Suprapubic skin (tissue), 4 donors: ENCODE results near the gene RPS10. TPM values are rescaled to one million over a fixed set of nuclear protein-coding genes. Genes with fewer than 3 reads are reported as not detected.

Source experiments
- DNase-seq, 2 donors: peaks; one replicate each; pipeline ENCODE4 v3.0.0-alpha.2; 2019; ENCODE audit warnings: low spot score in 2 of 2
- H3K27ac ChIP-seq: fragments of 200-600 bp; sonication (generic); one replicate; pipeline ENCODE4 v1.5.1; 2019
- H3K27me3 ChIP-seq: fragments of 200-600 bp; sonication (generic); one replicate; pipeline ENCODE4 v1.5.1; 2019
- H3K36me3 ChIP-seq: fragments of 200-600 bp; sonication (generic); one replicate; pipeline ENCODE4 v1.5.1; 2019
- H3K4me1 ChIP-seq: fragments of 200-600 bp; sonication (generic); one replicate; pipeline ENCODE4 v1.5.1; 2019
- H3K4me3 ChIP-seq: fragments of 200-600 bp; sonication (generic); one replicate; pipeline ENCODE4 v1.5.1; 2019; ENCODE audit warnings: mild to moderate bottlenecking
- H3K9me3 ChIP-seq: fragments of 200-600 bp; sonication (generic); one replicate; pipeline ENCODE4 v1.5.1; 2019
- CTCF ChIP-seq, 2 donors: fragments of 200-600 bp in 1 of 2; fragments of 450-650 bp in 1 of 2; sonication (generic) in 1 of 2; IDR thresholded peaks; one replicate each; pipeline ENCODE4 v1.5.1; 2016 to 2019; ENCODE audit warnings: antibody characterized with exemption in 2 of 2, mild to moderate bottlenecking in 1 of 2, moderate library complexity in 1 of 2
- EP300 ChIP-seq: sonication (generic); formaldehyde crosslinking; IDR thresholded peaks from one replicate; pipeline ENCODE4 v1.6.1; 2017; ENCODE audit warnings: antibody characterized with exemption
- POLR2A ChIP-seq, 2 donors: fragments of 450-650 bp; IDR thresholded peaks; one replicate each; pipeline ENCODE4 v1.6.1; 2017; ENCODE audit warnings: antibody characterized with exemption in 2 of 2, mild to moderate bottlenecking in 2 of 2, moderate library complexity in 2 of 2
- POLR2AphosphoS5 ChIP-seq, 3 donors: sonication (generic); formaldehyde crosslinking; IDR thresholded peaks; one replicate each; pipeline ENCODE4 v1.6.1; 2017; ENCODE audit warnings: antibody characterized with exemption in 3 of 3
- WGBS: methylation state at CpG from one replicate; pipeline ENCODE4 v1.1.5; 2018; 5-methylcytosine and 5-hydroxymethylcytosine counted together
- total RNA-seq, 4 donors: library from RNA; depleted of rRNA; stranded (reverse); fragments of >200 nt; gene quantifications; one replicate each; pipeline ENCODE4 v1.1.0, GENCODE V29; 2016

The RPS10 gene
- total RNA-seq, 4 donors from 2014 or later = 1,674 to 3,777 (median 3,332) TPM

DNA sequence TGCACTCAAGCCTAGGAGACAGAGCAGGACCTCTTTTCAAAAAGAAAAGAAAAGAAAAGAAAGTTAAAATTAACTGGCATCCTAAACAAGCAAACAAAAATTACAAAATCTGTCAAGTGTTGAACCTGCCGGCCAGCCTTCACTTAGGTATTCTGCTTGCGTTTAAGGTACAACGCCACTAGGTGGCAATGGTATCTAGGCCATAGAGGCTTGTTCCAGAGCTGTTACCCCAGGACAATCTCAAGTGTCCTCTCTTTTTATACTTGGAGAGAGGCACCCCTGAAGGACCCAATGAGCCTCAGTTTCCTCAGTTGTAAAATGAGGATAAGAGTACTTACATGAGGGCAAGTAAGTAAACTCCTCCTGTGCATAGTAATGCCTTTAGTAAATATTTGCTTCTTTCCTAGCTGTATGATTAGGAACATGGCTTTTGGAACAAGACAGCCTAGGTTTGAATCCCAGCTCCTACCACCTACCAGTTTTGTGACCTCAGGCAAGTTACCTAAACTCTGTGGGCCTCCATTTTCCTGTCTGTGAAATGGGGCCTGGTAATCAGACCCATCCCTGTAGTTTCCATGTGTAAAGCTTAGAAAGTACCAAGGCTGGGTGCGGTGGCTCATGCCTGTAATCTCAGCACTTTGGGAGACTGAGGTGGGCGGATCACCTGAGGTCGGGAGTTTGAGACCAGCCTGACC is 34.2 kb upstream of the RPS10 start:
- H3K9me3 ChIP-seq = no peaks in the 10 kb centered on the region
- no peaks in the 10 kb centered on the region for H3K4me1 ChIP-seq
- H3K4me3 ChIP-seq = no peak overlapping the region
- peaks cover 21% of the 10 kb centered on the region for H3K27me3 ChIP-seq
- DNase-seq = no peak
- H3K27ac ChIP-seq = no peak overlapping the region
- H3K36me3 ChIP-seq = no peaks in the 10 kb centered on the region
- WGBS = 59% methylated on average over 6 of the region's 6 CpGs
- TF ChIP-seq CTCF (IDR thresholded peaks at IDR 0.05) (peak; percentile 14 to 44), POLR2AphosphoS5 (IDR thresholded peaks at IDR 0.05) (no peak)

GRCh38 chr6:34457742-34458735 is 32.2 kb upstream of the RPS10 start:
- H3K4me1 ChIP-seq = no peaks in the 10 kb centered on the region
- no peaks in the 10 kb centered on the region for H3K36me3 ChIP-seq
- H3K4me3 ChIP-seq = no peak overlapping the region
- no peak overlapping the region for H3K27ac ChIP-seq
- TF ChIP-seq EP300 = no peak
- no peak for TF ChIP-seq CTCF (IDR thresholded peaks at IDR 0.05)
- no peak for TF ChIP-seq POLR2A (IDR thresholded peaks at IDR 0.05)
- TF ChIP-seq POLR2AphosphoS5 (IDR thresholded peaks at IDR 0.05) = no peak
- H3K9me3 ChIP-seq = no peaks in the 10 kb centered on the region
- DNase-seq = no peak
- peaks cover 4% of the 10 kb centered on the region for H3K27me3 ChIP-seq
- WGBS = 82% methylated on average over 7 of the region's 14 CpGs

- 57% methylated on average over 2 of the region's 2 CpGs for WGBS
- no peak overlapping the region for H3K27ac ChIP-seq
- TF ChIP-seq POLR2A (IDR thresholded peaks at IDR 0.05) (no peak), CTCF (IDR thresholded peaks at IDR 0.05) (no peak), EP300 (no peak), POLR2AphosphoS5 (IDR thresholded peaks at IDR 0.05) (no peak)
- no peaks in the 10 kb centered on the region for H3K9me3 ChIP-seq
- H3K4me1 ChIP-seq = no peaks in the 10 kb centered on the region
- H3K4me3 ChIP-seq = no peak overlapping the region
- DNase-seq = no peak
- peaks cover 4% of the 10 kb centered on the region for H3K27me3 ChIP-seq
- no peaks in the 10 kb centered on the region for H3K36me3 ChIP-seq
Observed at GRCh38 chr6:34457382-34457741, 31.5 kb upstream of the RPS10 start.

- TF ChIP-seq POLR2AphosphoS5 (IDR thresholded peaks at IDR 0.05) = no peak
- no peak for TF ChIP-seq EP300
- no peak for TF ChIP-seq POLR2A (IDR thresholded peaks at IDR 0.05)
Observed at GRCh38 chr6:34455831-34456230, 30.0 kb upstream of the RPS10 start.

GRCh38 chr6:34451192-34451591 is 25.3 kb upstream of the RPS10 start:
- H3K4me3 ChIP-seq = no peak overlapping the region
- H3K36me3 ChIP-seq = no peaks in the 10 kb centered on the region
- H3K9me3 ChIP-seq = no peaks in the 10 kb centered on the region
- no peak for TF ChIP-seq CTCF (IDR thresholded peaks at IDR 0.05)
- no peak for TF ChIP-seq EP300
- TF ChIP-seq POLR2AphosphoS5 (IDR thresholded peaks at IDR 0.05) = no peak
- no peak for TF ChIP-seq POLR2A (IDR thresholded peaks at IDR 0.05)
- no peak overlapping the region for H3K27ac ChIP-seq
- no peaks in the 10 kb centered on the region for H3K4me1 ChIP-seq
- DNase-seq = no peak
- H3K27me3 ChIP-seq = no peaks in the 10 kb centered on the region
- WGBS = 100% methylated on average over 1 of the region's 1 CpG

More at GRCh38 chr6:34455831-34456230, 30.0 kb upstream of the RPS10 start:
- Histone ChIP-seq H3K27ac (no peak overlapping the region), H3K4me1 (no peaks in the 10 kb centered on the region), H3K27me3 (no peaks in the 10 kb centered on the region), H3K9me3 (no peaks in the 10 kb centered on the region), H3K36me3 (no peaks in the 10 kb centered on the region), H3K4me3 (no peak overlapping the region)
- no peak for DNase-seq
- 91% methylated on average over 1 of the region's 1 CpG for WGBS
